Spleen (tissue), 11 donors: ENCODE measurements around the gene DNAH6. TPM values are rescaled to one million over a fixed set of nuclear protein-coding genes. Genes with fewer than 3 reads are reported as not detected.

Experiments
- DNase-seq: peaks from one replicate; pipeline ENCODE4 v3.0.0-alpha.2; 2020
- H3K27ac ChIP-seq, 8 donors: fragments of 200-600 bp; sonication (generic) in 7 of 8; 1 replicate in 4 of 8; 2 replicates in 4 of 8; pipeline versions ENCODE4 v1.5.0 to v1.8.0; 2016 to 2021; ENCODE audit warnings: inconsistent platforms in 4 of 8, mild to moderate bottlenecking in 4 of 8, moderate library complexity in 1 of 8
- H3K27me3 ChIP-seq, 7 donors: fragments of 200-600 bp; sonication (generic) in 6 of 7; replicated peaks in 1 of 7; 1 replicate in 4 of 7; 2 replicates in 3 of 7; pipeline versions ENCODE4 v1.5.0 to v1.8.0; 2016 to 2021; ENCODE audit warnings: inconsistent platforms in 3 of 7, mild to moderate bottlenecking in 1 of 7
- H3K36me3 ChIP-seq, 6 donors: fragments of 200-600 bp; sonication (generic) in 5 of 6; 1 replicate in 4 of 6; 2 replicates in 2 of 6; pipeline versions ENCODE4 v1.5.0 to v1.8.0; 2016 to 2021; ENCODE audit warnings: inconsistent platforms in 2 of 6
- H3K4me1 ChIP-seq, 6 donors: fragments of 200-600 bp; sonication (generic) in 5 of 6; 1 replicate in 3 of 6; 2 replicates in 3 of 6; pipeline versions ENCODE4 v1.5.0 to v1.8.0; 2016 to 2021; ENCODE audit warnings: inconsistent platforms in 3 of 6
- H3K4me3 ChIP-seq, 8 donors: fragments of 200-600 bp; sonication (generic) in 7 of 8; 1 replicate in 4 of 8; 2 replicates in 4 of 8; pipeline versions ENCODE4 v1.5.0 to v1.8.0; 2016 to 2021; ENCODE audit warnings: inconsistent platforms in 4 of 8, mild to moderate bottlenecking in 4 of 8, moderate library complexity in 2 of 8
- H3K9me3 ChIP-seq, 8 donors: fragments of 200-600 bp; sonication (generic) in 7 of 8; 1 replicate in 4 of 8; 2 replicates in 4 of 8; pipeline versions ENCODE4 v1.5.0 to v1.8.0; 2016 to 2021; ENCODE audit warnings: inconsistent platforms in 4 of 8
- CTCF ChIP-seq, 11 experiments: fragments of 200-600 bp in 7 of 11; fragments of 450-650 bp in 4 of 11; sonication (generic) in 4 of 11; IDR thresholded peaks in 8 of 11; conservative IDR thresholded peaks in 3 of 11; 1 replicate in 7 of 11; 2 replicates in 4 of 11; pipeline versions ENCODE4 v1.4.0 to v1.8.0; 2016 to 2021; ENCODE audit warnings: antibody characterized with exemption in 11 of 11, inconsistent platforms in 4 of 11, mild to moderate bottlenecking in 1 of 11
- POLR2A ChIP-seq, 3 donors: fragments of 450-650 bp; IDR thresholded peaks; one replicate each; pipeline ENCODE4 v1.5.1; 2017; ENCODE audit warnings: antibody characterized with exemption in 3 of 3, mild to moderate bottlenecking in 1 of 3
- POLR2AphosphoS5 ChIP-seq, 3 donors: sonication (generic); formaldehyde crosslinking; IDR thresholded peaks; one replicate each; pipeline ENCODE4 v1.5.1; 2017; ENCODE audit warnings: antibody characterized with exemption in 3 of 3
- WGBS, 5 donors: extraction: QIAGEN DNeasy Blood & Tissue Kit in 3 of 5; methylation state at CpG; one replicate each; pipeline versions ENCODE4 v1.1.5 to v1.1.7; 2013 to 2018; 5-methylcytosine and 5-hydroxymethylcytosine counted together
- intact Hi-C: fragments of 100-400 bp; cut with DNase I; formaldehyde crosslinking; loops from one replicate; pipeline ENCODE4 v1.15.0; 2023; ENCODE audit warnings: low total_unique reads
- polyA plus RNA-seq, 3 donors: library from polyadenylated mRNA; stranded (reverse); fragments of 200-250 nt; gene quantifications; one replicate each; pipeline ENCODE4 v1.2.1, GENCODE V29; 2013
- total RNA-seq, 7 donors: library from RNA; depleted of rRNA in 3 of 7; stranded (reverse); fragments of >200 nt in 3 of 7; fragmentation: NEBNext Ultra II Directional in 4 of 7; extraction: Animal tissue kit (Norgen Biotek cat#: 25700) in 4 of 7; gene quantifications; one replicate each; pipeline versions ENCODE4 v1.1.0 to v1.2.1, GENCODE V29; 2016 to 2021
- donor health status: healthy with polysubstance abuse.
- donor health status: DM: no; HTN: no; CAD: no; lungs with moderate emphysema.
- donor health status: DM: no; HTN: no; CAD: no.
- donor health status: Bipolar disorder and iron deficiency.
- donor health status: healthy.
- donor health status: DM: no; HTN: no; CAD: no.
- donor health status: DM: yes; HTN: yes; CAD: no.

The DNAH6 gene
- total and polyA plus RNA-seq, 10 donors: 0.02 to 1.1 (median 0.43) TPM; not detected in 1

DNA sequence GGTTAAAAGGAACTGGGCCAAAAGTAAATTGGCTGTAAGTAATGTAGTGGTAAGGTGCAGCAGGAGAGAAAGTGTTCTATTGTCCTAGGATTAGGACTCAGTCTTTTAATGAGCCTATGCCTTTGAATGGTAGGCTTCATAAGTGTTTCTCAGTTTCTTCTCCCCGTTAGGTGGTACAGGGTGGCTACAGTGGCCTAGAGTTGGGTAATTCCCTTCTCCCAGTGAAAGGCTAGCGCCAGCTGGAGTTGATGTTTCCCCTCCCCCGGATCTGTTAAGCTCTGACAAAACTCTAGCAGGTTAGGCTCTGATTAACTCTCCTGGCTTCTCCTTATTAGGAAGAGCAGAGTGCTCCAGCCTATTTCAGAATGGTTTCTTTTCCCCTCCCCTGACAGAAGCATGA, 127.7 kb downstream of the DNAH6 start:
- no peak overlapping the region for H3K4me3 ChIP-seq
- peaks cover 0 to 9% (median 0%) of the 10 kb centered on the region in 8 donors for H3K9me3 ChIP-seq
- TF ChIP-seq POLR2AphosphoS5 (IDR thresholded peaks at IDR 0.05) (no peak), CTCF (IDR thresholded peaks at IDR 0.05 in 8 of 11, conservative IDR thresholded peaks at IDR 0.05 in 3 of 11) (no peak), POLR2A (IDR thresholded peaks at IDR 0.05) (no peak)
- no peaks in the 10 kb centered on the region for H3K36me3 ChIP-seq
- no peaks in the 10 kb centered on the region for H3K27me3 ChIP-seq
- H3K27ac ChIP-seq: no peak overlapping the region
- no peaks in the 10 kb centered on the region for H3K4me1 ChIP-seq
- 76 to 92% (median 81%) methylated on average over 3 of the region's 3 CpGs for WGBS, 5 donors
- DNase-seq: no peak
- intact Hi-C loops: no loop called here

- H3K4me1 ChIP-seq: peaks cover 0 to 11% (median 0%) of the 10 kb centered on the region in 6 donors
- no peaks in the 10 kb centered on the region for H3K36me3 ChIP-seq
- TF ChIP-seq CTCF (IDR thresholded peaks at IDR 0.05 in 8 of 11, conservative IDR thresholded peaks at IDR 0.05 in 3 of 11): no peak
- no peak for TF ChIP-seq POLR2AphosphoS5 (IDR thresholded peaks at IDR 0.05)
- TF ChIP-seq POLR2A (IDR thresholded peaks at IDR 0.05): no peak
- intact Hi-C loops: no loop called here
- no peak overlapping the region for H3K27ac ChIP-seq
- no peaks in the 10 kb centered on the region for H3K27me3 ChIP-seq
- H3K9me3 ChIP-seq: peaks cover 0 to 9% (median 0%) of the 10 kb centered on the region in 8 donors
- DNase-seq: no peak
- H3K4me3 ChIP-seq: no peak overlapping the region
Observed at GRCh38 chr2:84646514-84646913, 130.2 kb downstream of the DNAH6 start.

DNA sequence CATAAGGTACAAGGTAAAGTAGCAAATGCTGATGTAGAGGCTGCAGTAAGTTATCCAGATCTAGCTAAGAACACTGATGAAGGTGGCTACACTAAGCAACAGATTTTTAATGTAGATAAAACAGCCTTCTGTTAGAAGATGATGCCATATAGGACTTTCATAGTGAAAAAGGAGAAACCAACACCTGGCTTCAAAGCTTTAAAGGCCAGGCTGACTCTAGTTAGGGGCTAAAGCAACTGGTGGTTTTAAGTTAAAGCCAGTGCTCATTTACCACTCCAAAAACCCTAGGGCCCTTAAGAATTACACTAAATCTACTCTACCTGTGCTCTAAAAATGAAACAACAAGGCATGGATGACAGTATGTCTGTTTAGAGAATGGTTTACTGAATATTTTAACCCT, 131.0 kb downstream of the DNAH6 start:
- Histone ChIP-seq H3K4me3 (no peak overlapping the region), H3K27ac (no peak overlapping the region), H3K27me3 (no peaks in the 10 kb centered on the region), H3K4me1 (peaks cover 0 to 17% (median 0%) of the 10 kb centered on the region in 6 donors), H3K36me3 (no peaks in the 10 kb centered on the region), H3K9me3 (peaks cover 0 to 9% (median 0%) of the 10 kb centered on the region in 8 donors)
- DNase-seq: no peak
- TF ChIP-seq CTCF (IDR thresholded peaks at IDR 0.05 in 8 of 11, conservative IDR thresholded peaks at IDR 0.05 in 3 of 11) (no peak), POLR2AphosphoS5 (IDR thresholded peaks at IDR 0.05) (no peak), POLR2A (IDR thresholded peaks at IDR 0.05) (no peak)
- intact Hi-C loops: no loop called here

- intact Hi-C loops: no loop called here
- no peaks in the 10 kb centered on the region for H3K27me3 ChIP-seq
- H3K36me3 ChIP-seq: no peaks in the 10 kb centered on the region
- no peak for DNase-seq
- TF ChIP-seq POLR2AphosphoS5 (IDR thresholded peaks at IDR 0.05) (no peak), POLR2A (IDR thresholded peaks at IDR 0.05) (no peak), CTCF (IDR thresholded peaks at IDR 0.05 in 8 of 11, conservative IDR thresholded peaks at IDR 0.05 in 3 of 11) (no peak)
- no peak overlapping the region for H3K27ac ChIP-seq
- H3K4me1 ChIP-seq: peaks cover 0 to 19% (median 0%) of the 10 kb centered on the region in 6 donors
- WGBS, 5 donors: 79 to 89% (median 82%) methylated on average over 4 of the region's 4 CpGs
- H3K4me3 ChIP-seq: no peak overlapping the region
- H3K9me3 ChIP-seq: peaks cover 0 to 9% (median 0%) of the 10 kb centered on the region in 8 donors
Observed at GRCh38 chr2:84649058-84649457, 132.8 kb downstream of the DNAH6 start.
